T47D (cell line): ENCODE results near the gene KIF12.
"Not testable (repeated sequence)": the region's sequence is repeated elsewhere in the genome, so short reads cannot be mapped to it uniquely, and the experiment has no call there.

Source experiments
- DNase-seq, 2 experiments: peaks; one replicate each; pipeline versions ENCODE4 v3.0.0 to v3.0.0-alpha.2; 2011 to 2012; ENCODE audit warnings: low read depth in 1 of 2, low spot score in 1 of 2
- JUND ChIP-seq: IDR thresholded peaks from 2 replicates; pipeline ENCODE4 v1.6.1; 2012; ENCODE audit warnings: low read depth
- in situ Hi-C: cut with HindIII; loops from 2 replicates; pipeline ENCODE4 v1.10.0; 2016; ENCODE audit warnings: low sequenced_read_pairs, low pct_unique_long_range_greater_than_20kb

The KIF12 gene

DNA sequence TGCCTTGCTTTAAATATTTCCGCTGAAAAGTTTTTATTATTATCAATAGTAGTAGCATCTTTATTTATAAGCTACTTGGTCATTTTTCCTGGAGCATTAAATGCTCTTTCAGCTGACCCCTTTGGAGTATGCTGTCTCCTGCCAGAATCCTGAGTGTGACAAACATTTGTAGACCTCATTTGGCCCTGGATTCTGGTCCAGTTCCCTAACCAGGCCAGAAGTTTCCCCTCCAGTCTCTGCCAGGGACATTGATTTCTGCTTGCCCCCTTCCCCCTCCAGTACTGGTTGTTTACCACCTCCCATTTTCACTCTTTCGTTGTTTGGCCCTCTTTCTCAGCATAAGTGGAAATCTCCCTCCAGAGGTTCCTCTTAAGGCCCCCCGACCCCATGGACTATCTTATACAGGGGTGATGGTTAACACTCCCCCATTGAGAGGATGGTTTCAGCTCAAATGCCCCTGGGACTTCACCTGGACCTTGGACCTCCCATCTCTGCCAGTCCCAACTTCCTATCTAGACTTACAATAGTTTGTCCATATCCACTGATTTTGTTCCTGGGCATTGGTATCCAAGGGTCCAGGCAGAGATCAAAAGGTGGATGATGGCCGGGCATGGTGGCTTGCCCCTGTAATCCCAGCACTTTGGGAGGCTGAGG is 31.7 kb upstream of the KIF12 start:
- no peak for DNase-seq

DNA sequence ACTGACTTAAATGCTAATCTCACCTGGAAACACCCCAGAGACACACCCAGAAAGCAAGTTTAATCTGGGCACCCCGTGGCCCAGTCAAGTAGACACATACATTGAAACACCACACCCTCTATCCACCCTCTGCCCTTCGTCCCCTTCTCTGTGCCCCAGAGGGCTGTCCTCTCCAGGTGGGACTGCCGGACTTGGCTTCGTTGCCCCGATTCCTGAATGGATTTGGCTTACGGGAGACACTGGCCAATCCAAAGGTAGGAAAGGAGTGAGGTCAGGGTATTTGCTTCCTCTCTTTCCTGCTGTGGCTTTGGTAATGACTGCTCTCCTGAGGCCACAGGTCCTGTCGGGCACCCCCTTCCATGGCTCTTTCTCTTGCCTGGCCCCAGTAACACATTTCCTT is 31.0 kb upstream of the KIF12 start:
- in situ Hi-C loops: no loop called here

More for the DNA sequence above, 31.7 kb upstream of the KIF12 start:
- in situ Hi-C loops: no loop called here
- TF ChIP-seq JUND: no peak

DNA sequence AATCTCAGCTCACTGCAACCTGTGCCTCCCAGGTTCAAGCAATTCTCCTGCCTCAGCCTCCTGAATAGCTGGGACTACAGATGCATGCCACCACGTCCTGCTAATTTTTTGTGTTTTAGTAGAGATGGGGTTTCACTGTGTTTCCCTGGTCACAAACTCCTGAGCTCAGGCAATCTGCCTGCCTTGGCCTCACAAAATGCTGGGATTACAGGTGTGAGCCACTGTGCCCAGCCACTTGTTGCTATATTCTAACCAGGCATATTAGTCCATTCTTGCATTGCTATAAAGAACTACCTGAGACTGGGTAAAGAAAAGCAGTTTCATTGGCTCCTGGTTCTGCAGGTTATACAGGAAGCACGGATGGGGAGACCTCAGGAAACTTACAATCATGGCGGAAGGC is 29.7 kb upstream of the KIF12 start:
- in situ Hi-C loops: not testable (repeated sequence)

More for the DNA sequence above, 31.0 kb upstream of the KIF12 start:
- no peak for DNase-seq
- no peak for TF ChIP-seq JUND

DNA sequence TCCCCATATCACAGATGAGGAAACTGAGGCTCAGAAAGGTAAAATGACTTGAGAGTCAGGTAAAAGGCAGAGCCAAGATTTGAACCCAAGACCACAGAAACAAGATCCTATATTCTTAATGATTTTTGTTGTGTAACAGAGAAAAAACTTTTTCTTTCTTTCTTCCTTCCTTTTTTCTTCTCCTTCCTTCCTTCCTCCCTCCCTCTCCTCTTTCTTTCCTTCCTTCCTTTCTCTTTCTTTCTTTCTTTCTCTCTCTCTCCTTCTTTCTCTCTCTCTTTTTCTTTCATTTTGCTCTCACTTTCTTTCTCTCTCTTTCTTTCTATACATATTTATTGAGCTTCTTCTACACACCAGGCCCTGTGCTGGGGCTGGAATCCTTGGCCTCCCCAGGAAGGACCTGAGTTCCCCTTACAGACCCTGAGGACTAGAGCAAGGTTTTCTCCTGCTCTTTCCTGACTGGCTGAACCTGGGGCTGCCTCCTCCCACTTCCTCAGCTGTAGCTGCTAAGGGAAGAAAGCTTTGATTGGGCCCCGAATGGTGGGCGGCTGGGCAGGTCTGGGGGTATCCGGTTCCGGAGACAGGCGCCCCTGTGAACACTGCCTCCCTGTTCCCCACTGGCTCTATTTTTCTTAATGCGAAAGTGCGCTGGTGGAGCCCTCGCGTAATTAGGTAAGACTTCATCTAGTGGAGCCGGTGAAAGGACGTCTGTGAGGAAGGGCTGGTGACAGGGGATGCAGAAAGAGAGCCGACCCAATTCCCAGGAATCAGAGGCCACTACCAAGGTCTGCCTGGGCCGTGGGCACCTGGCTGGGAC is 27.4 kb upstream of the KIF12 start:
- no peak for DNase-seq
- in situ Hi-C loops: no loop called here
- no peak for TF ChIP-seq JUND

More for the DNA sequence above, 29.7 kb upstream of the KIF12 start:
- DNase-seq: not testable (repeated sequence)

DNA sequence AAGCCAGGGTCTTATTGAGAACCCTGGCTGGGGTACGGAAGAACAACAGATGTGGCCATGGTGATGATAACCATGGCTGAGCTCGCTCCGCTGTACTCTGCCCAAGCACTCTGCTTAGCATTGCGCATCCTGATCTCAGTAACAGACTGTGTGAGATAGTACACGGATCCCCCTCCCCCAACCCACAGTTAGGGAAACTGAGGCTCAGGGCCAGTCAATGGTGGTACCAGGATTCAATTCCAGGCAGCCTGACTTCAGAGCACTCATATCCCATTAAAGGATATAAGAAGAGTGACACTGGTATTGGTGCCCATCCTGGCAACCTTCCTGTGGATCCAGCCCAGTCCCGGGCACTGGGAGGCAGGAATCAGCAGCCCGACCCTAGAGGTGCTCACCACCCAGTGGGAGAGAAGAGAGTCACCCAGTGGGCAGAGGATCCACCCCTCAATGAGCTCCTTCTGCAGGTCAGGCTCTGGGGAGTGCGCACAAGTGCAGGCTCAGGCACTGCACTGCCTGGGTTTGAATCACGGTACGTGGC is 26.5 kb upstream of the KIF12 start:
- DNase-seq: no peak
- no peak for TF ChIP-seq JUND
- in situ Hi-C loops: no loop called here

DNA sequence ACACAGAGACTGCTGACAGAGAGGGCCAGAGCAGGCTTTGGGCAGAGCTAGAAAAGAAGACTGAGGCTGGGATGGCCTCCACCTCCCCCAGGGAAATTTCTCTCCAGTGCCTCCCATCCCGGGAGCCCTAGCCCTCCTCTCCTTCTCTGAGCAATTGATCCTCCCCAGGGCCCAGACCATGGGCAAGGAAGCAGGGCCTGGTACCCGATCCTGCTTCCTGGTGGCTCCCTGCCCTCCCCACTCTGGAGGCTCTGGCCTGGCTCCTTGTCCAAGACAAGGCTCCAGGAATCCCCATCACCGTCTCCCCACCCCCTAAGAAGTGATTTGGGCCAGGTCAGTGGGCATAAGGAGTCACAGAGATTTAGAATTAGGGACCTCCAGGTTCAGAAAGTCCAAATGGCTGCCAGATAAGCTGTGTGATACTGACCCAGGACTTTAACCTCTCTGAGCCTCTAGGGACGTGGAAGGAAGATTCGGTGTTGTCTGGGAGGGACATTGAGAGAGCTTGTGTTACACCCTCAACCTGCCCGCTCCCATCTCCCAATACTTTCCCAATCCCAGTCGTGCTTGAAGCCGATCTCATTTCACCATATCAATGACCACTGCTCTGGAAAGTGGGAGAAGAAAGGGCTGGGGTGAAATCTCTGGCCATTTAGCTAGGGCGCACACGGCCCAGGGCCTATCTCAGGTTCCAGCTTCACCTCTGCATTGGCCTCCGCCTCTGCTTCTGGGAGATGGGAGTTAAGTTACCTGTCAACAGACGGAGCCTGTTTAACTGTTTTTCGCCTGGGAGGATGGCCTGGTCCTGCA is 25.8 kb upstream of the KIF12 start:
- no peak for TF ChIP-seq JUND
- DNase-seq: no peak
- in situ Hi-C loops: no loop called here

DNA sequence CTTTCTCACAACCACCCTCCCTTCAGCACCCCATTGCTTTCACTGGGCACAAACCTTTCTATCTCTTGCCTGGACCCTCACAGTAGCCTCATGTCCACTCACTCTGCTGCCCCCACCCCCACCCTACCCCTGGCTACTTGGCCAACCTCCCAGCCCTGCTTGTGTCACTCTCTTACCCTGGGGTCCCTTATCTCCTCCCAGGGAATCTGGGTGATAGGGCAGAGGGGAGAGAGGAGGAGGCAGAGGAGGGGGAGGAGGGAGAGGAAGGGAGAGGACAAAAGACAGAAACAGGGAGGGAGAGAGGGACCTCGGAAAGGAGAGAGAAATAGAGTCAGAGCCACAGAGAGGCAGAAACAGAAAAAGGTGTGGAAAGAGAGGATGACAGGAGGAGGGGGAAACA is 25.0 kb upstream of the KIF12 start:
- no peak for TF ChIP-seq JUND
- no peak for DNase-seq
- in situ Hi-C loops: no loop called here

DNA sequence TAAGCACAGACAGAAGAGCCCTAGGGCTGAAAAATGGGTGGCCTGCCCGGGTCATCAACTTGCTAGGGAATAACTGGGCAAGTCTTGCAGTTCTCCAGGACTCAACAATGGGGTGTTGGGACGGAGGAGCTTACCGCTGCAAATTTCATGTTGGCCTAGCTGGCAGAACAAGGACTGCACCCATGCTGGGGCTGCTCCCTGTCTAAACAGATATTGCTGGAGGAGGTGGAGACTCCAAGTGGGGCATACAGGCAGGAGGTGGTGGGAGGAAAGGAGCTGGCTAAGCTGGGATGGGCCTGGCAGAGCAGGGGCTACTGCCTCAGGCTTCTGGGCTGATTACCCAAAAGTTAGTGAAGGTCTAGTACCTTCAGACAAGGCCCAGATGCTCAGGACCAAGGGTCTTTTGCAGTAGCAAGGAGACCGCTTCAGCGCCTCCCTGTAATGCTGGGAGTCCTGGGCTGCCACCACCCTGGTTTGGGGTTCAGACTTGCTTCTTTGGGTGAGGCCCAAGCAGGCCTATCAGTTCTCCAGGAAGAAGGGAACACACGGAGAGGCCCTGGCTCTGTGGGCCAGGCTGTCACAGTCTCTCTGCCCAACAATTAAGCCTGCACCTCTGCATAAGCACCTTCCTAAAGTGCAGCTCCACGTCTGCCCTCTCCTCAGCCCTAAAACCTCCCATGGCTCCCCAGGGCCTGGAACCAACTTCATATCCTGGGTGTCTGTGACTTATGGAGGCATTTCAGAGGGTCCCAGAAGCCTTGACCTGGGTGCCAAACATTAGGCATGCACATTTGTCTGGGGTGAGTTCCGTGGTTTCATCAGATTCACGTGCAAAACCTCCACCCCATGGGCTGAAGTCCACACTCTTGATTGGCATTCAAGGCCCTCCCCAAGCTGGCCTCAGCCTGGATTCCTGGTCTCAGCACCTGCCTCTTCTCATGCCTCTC is 24.2 kb upstream of the KIF12 start:
- no peak for TF ChIP-seq JUND
- no peak for DNase-seq
- in situ Hi-C loops: no loop called here

DNA sequence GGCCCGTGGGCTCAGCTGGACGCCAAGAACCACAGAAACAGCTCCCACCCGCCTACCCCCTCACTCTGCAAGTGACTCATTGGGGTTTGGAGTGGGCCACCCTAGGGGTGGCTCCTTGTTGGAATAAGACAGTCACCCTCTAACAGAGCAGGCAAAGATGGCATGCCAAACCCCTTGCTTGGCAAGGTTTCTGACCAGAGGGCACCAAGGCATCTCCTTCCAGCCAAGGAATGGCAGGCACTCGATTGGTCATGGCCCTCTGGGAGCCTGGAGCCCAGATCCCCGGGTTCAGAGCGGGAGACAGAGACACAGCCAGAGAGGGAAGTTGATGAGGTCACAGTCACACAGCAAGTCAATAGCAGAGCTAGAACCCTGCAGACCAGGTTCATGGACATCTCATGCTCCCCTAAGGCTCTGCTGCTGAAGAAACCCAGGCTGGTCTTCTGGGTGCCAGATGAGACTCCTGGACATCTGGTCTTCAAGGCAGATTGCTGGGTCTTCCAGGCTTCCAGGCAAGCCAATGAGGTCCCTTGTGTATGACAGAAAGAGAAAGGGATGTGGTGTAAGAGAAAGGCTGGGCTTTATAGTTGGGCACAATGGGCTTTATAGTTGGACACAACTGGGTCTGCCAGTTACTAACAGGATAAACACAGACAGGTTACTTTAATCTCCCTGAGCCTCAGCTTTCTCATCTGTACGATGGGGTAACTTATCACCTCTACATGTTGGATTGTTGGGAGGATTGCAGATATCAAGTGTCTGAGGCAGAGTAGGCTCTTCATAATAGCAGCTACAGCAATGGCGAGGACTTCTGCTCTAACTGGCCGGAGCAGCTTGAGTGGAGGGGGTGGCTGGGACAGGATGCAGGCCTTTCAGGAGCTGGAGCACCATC is 23.3 kb upstream of the KIF12 start:
- TF ChIP-seq JUND: no peak
- DNase-seq: no peak
- in situ Hi-C loops: no loop called here

DNA sequence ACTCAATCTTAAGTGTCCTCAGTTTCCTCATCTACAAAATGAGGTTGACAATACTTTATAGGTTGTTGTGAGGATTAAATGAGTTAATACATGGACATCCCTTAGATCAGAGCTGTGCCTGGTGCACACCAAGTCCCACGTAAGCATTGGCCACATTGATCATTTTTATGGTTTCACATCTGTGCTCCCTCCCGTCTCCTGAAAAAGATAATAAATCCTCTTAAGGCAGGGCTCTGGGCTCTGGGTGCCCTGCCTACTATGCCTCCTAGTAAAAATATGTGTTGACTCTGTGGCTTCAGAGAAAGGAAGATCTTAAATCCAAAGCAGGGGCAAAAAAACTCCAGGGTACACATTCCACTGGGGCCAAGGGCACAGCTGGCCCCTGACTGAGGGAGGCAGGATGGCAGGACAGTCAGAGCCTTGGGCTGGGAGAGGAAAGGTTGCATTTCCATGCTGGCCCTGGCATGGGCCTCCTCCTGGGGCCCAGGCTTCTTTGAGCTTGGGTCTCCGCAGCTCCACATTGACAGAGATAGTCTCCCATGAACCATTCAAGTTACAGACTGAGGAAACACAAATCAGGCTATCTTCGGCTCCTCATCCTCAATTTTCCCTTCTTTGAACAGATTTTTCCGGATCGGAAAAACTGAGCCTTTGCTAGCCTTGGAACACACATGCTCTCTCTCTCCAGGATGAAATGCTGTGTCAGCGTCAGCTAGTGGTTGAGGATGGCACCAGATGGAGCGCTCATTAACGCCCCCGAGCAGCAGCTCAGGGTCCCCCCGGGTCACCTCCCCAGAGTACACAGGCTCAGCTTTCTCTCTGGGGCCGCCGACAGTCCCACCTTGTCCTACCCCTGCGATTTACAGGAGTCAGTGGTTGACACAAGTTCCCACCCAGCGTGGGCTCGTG is 22.4 kb upstream of the KIF12 start:
- in situ Hi-C loops: no loop called here
- DNase-seq: no peak

More for the DNA sequence above, 22.4 kb upstream of the KIF12 start:
- no peak for TF ChIP-seq JUND
